ENCODE measurements around the gene ANXA6.

GRCh38 chr5:151093476-151093889, 64.1 kb downstream of the ANXA6 start:
- TF ChIP-seq, protein P1, sequence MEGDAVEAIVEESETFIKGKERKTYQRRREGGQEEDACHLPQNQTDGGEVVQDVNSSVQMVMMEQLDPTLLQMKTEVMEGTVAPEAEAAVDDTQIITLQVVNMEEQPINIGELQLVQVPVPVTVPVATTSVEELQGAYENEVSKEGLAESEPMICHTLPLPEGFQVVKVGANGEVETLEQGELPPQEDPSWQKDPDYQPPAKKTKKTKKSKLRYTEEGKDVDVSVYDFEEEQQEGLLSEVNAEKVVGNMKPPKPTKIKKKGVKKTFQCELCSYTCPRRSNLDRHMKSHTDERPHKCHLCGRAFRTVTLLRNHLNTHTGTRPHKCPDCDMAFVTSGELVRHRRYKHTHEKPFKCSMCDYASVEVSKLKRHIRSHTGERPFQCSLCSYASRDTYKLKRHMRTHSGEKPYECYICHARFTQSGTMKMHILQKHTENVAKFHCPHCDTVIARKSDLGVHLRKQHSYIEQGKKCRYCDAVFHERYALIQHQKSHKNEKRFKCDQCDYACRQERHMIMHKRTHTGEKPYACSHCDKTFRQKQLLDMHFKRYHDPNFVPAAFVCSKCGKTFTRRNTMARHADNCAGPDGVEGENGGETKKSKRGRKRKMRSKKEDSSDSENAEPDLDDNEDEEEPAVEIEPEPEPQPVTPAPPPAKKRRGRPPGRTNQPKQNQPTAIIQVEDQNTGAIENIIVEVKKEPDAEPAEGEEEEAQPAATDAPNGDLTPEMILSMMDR (IDR thresholded peaks at IDR 0.05; ENCODE audit: insufficient read depth, low read length) = no peak
- no peak for TF ChIP-seq POLR2AphosphoS5 (IDR thresholded peaks at IDR 0.05; ENCODE audit: low read depth)
- no peak for TF ChIP-seq REST (IDR thresholded peaks at IDR 0.05; ENCODE audit: insufficient replicate concordance, low read depth)
